ENCODE measurements around the gene MPC1L.
"Not testable (repeated sequence)": the region's sequence is repeated elsewhere in the genome, so short reads cannot be mapped to it uniquely, and the experiment has no call there.

Gene MPC1L

GRCh38 chrX:40589616-40590321 is 33.5 kb upstream of the MPC1L start:
- H3K9me3 ChIP-seq (ENCODE audit: control insufficient read depth, low read length); H3K9ac ChIP-seq (ENCODE audit: low read length); H3K18ac ChIP-seq (ENCODE audit: low read depth in 1 of 2, low read length in 2 of 2); H3K4me1 ChIP-seq (ENCODE audit: control insufficient read depth, insufficient read depth, low read depth, low read length); H2BK120ac ChIP-seq (ENCODE audit: low read depth, low read length); DNase-seq; H2BK5ac ChIP-seq (ENCODE audit: low read depth, low read length, poor library complexity, severe bottlenecking); H2AK5ac ChIP-seq (ENCODE audit: low read length, severe bottlenecking); H2BK12ac ChIP-seq (ENCODE audit: low read length in 2 of 2); H4K91ac ChIP-seq (ENCODE audit: low read length); H3K4ac ChIP-seq (ENCODE audit: low read depth in 1 of 2, low read length in 2 of 2); H3K23ac ChIP-seq (ENCODE audit: low read length in 2 of 2); H3K4me2 ChIP-seq (ENCODE audit: low read length, poor library complexity, severe bottlenecking); H2AFZ ChIP-seq (ENCODE audit: low read depth, low read length); H2BK15ac ChIP-seq (ENCODE audit: low read depth, poor library complexity, severe bottlenecking); H3K4me3 ChIP-seq (ENCODE audit: insufficient read depth in 1 of 2, low read depth in 1 of 2, low read length in 2 of 2); H3K14ac ChIP-seq (ENCODE audit: low read length in 2 of 2); H3K79me1 ChIP-seq (replicated peaks; ENCODE audit: low read length, poor library complexity, severe bottlenecking); H4K8ac ChIP-seq (ENCODE audit: low read length); H3K27ac ChIP-seq (ENCODE audit: low read length, poor library complexity, severe bottlenecking): not testable (repeated sequence)
- no CpG with 5 or more reads among the region's 6 CpGs for WGBS
- Histone ChIP-seq H3K36me3 (ENCODE audit: control insufficient read depth in 1 of 2, insufficient read depth in 2 of 2, low read depth in 1 of 2, low read length in 2 of 2) (peaks cover 6 to 42% of the 10 kb centered on the region in 2 experiments), H3K27me3 (ENCODE audit: control insufficient read depth in 1 of 2, insufficient read depth in 1 of 2, low read length in 2 of 2) (peaks cover 0 to 34% of the 10 kb centered on the region in 2 experiments)

- H2AFZ ChIP-seq (ENCODE audit: low read depth, low read length): no peak overlapping the region
- H3K4ac ChIP-seq (ENCODE audit: low read depth in 1 of 2, low read length in 2 of 2): no peak overlapping the region
- H4K8ac ChIP-seq (ENCODE audit: low read length): no peak overlapping the region
- no peak overlapping the region for H3K14ac ChIP-seq (ENCODE audit: low read length in 2 of 2)
- H3K36me3 ChIP-seq (ENCODE audit: control insufficient read depth in 1 of 2, insufficient read depth in 2 of 2, low read depth in 1 of 2, low read length in 2 of 2): peaks cover 4 to 44% of the 10 kb centered on the region in 2 experiments
- no peak overlapping the region for H3K4me2 ChIP-seq (ENCODE audit: low read length, poor library complexity, severe bottlenecking)
- H3K9ac ChIP-seq (ENCODE audit: low read length): no peak overlapping the region
- no peak overlapping the region for H2AK5ac ChIP-seq (ENCODE audit: low read length, severe bottlenecking)
- no peaks in the 10 kb centered on the region for H3K79me1 ChIP-seq (replicated peaks; ENCODE audit: low read length, poor library complexity, severe bottlenecking)
- H3K27ac ChIP-seq (ENCODE audit: low read length, poor library complexity, severe bottlenecking): no peak overlapping the region
- no peak overlapping the region for H3K4me3 ChIP-seq (ENCODE audit: insufficient read depth in 1 of 2, low read depth in 1 of 2, low read length in 2 of 2)
- H3K18ac ChIP-seq (ENCODE audit: low read depth in 1 of 2, low read length in 2 of 2): no peak overlapping the region
- H2BK15ac ChIP-seq (ENCODE audit: low read depth, poor library complexity, severe bottlenecking): no peak overlapping the region
- 99% methylated on average over 6 of the region's 6 CpGs for WGBS
- H3K27me3 ChIP-seq (ENCODE audit: control insufficient read depth in 1 of 2, insufficient read depth in 1 of 2, low read length in 2 of 2): peaks cover 0 to 38% of the 10 kb centered on the region in 2 experiments
- no peaks in the 10 kb centered on the region for H3K4me1 ChIP-seq (ENCODE audit: control insufficient read depth, insufficient read depth, low read depth, low read length)
- H2BK5ac ChIP-seq (ENCODE audit: low read depth, low read length, poor library complexity, severe bottlenecking): no peak overlapping the region
- H2BK12ac ChIP-seq (ENCODE audit: low read length in 2 of 2): no peak overlapping the region
- no peak overlapping the region for H2BK120ac ChIP-seq (ENCODE audit: low read depth, low read length)
- H3K23ac ChIP-seq (ENCODE audit: low read length in 2 of 2): no peak overlapping the region
- no peak for DNase-seq
- no peaks in the 10 kb centered on the region for H3K9me3 ChIP-seq (ENCODE audit: control insufficient read depth, low read length)
- no peak overlapping the region for H4K91ac ChIP-seq (ENCODE audit: low read length)
These were observed 19.8 kb upstream of the MPC1L start for GRCh38 chrX:40603446-40603845.

GRCh38 chrX:40607381-40607780 is 15.8 kb upstream of the MPC1L start:
- Histone ChIP-seq H2BK12ac (ENCODE audit: low read length in 2 of 2) (no peak overlapping the region), H2BK5ac (ENCODE audit: low read depth, low read length, poor library complexity, severe bottlenecking) (no peak overlapping the region), H3K9me3 (ENCODE audit: control insufficient read depth, low read length) (no peaks in the 10 kb centered on the region), H3K14ac (ENCODE audit: low read length in 2 of 2) (no peak overlapping the region), H3K18ac (ENCODE audit: low read depth in 1 of 2, low read length in 2 of 2) (no peak overlapping the region), H3K23ac (ENCODE audit: low read length in 2 of 2) (no peak overlapping the region), H3K27ac (ENCODE audit: low read length, poor library complexity, severe bottlenecking) (no peak overlapping the region), H3K36me3 (ENCODE audit: control insufficient read depth in 1 of 2, insufficient read depth in 2 of 2, low read depth in 1 of 2, low read length in 2 of 2) (peaks cover 4 to 13% of the 10 kb centered on the region in 2 experiments), H4K91ac (ENCODE audit: low read length) (no peak overlapping the region), H2AFZ (ENCODE audit: low read depth, low read length) (no peak overlapping the region), H3K79me1 (replicated peaks; ENCODE audit: low read length, poor library complexity, severe bottlenecking) (no peaks in the 10 kb centered on the region), H3K4me1 (ENCODE audit: control insufficient read depth, insufficient read depth, low read depth, low read length) (no peaks in the 10 kb centered on the region), H3K4ac (ENCODE audit: low read depth in 1 of 2, low read length in 2 of 2) (no peak overlapping the region), H3K4me2 (ENCODE audit: low read length, poor library complexity, severe bottlenecking) (no peak overlapping the region), H2AK5ac (ENCODE audit: low read length, severe bottlenecking) (no peak overlapping the region), H4K8ac (ENCODE audit: low read length) (no peak overlapping the region), H2BK15ac (ENCODE audit: low read depth, poor library complexity, severe bottlenecking) (no peak overlapping the region), H3K27me3 (ENCODE audit: control insufficient read depth in 1 of 2, insufficient read depth in 1 of 2, low read length in 2 of 2) (peaks cover 0 to 35% of the 10 kb centered on the region in 2 experiments), H3K4me3 (ENCODE audit: insufficient read depth in 1 of 2, low read depth in 1 of 2, low read length in 2 of 2) (no peak overlapping the region), H2BK120ac (ENCODE audit: low read depth, low read length) (no peak overlapping the region), H3K9ac (ENCODE audit: low read length) (no peak overlapping the region)
- DNase-seq: no peak
- no CpG with 5 or more reads among the region's 3 CpGs for WGBS

- Histone ChIP-seq H2AK5ac (ENCODE audit: low read length, severe bottlenecking) (no peak overlapping the region), H3K9ac (ENCODE audit: low read length) (no peak overlapping the region), H3K79me1 (replicated peaks; ENCODE audit: low read length, poor library complexity, severe bottlenecking) (no peaks in the 10 kb centered on the region), H2BK15ac (ENCODE audit: low read depth, poor library complexity, severe bottlenecking) (no peak overlapping the region), H4K91ac (ENCODE audit: low read length) (no peak overlapping the region), H3K14ac (ENCODE audit: low read length in 2 of 2) (no peak overlapping the region), H3K4me2 (ENCODE audit: low read length, poor library complexity, severe bottlenecking) (no peak overlapping the region), H3K4ac (ENCODE audit: low read depth in 1 of 2, low read length in 2 of 2) (no peak overlapping the region), H3K4me3 (ENCODE audit: insufficient read depth in 1 of 2, low read depth in 1 of 2, low read length in 2 of 2) (no peak overlapping the region), H3K27me3 (ENCODE audit: control insufficient read depth in 1 of 2, insufficient read depth in 1 of 2, low read length in 2 of 2) (peaks cover 0 to 38% of the 10 kb centered on the region in 2 experiments), H3K36me3 (ENCODE audit: control insufficient read depth in 1 of 2, insufficient read depth in 2 of 2, low read depth in 1 of 2, low read length in 2 of 2) (no peaks in the 10 kb centered on the region), H3K23ac (ENCODE audit: low read length in 2 of 2) (no peak overlapping the region), H2BK5ac (ENCODE audit: low read depth, low read length, poor library complexity, severe bottlenecking) (no peak overlapping the region), H4K8ac (ENCODE audit: low read length) (no peak overlapping the region), H3K4me1 (ENCODE audit: control insufficient read depth, insufficient read depth, low read depth, low read length) (no peaks in the 10 kb centered on the region), H2BK12ac (ENCODE audit: low read length in 2 of 2) (no peak overlapping the region), H2AFZ (ENCODE audit: low read depth, low read length) (no peak overlapping the region), H2BK120ac (ENCODE audit: low read depth, low read length) (no peak overlapping the region), H3K9me3 (ENCODE audit: control insufficient read depth, low read length) (no peaks in the 10 kb centered on the region), H3K18ac (ENCODE audit: low read depth in 1 of 2, low read length in 2 of 2) (no peak overlapping the region), H3K27ac (ENCODE audit: low read length, poor library complexity, severe bottlenecking) (no peak overlapping the region)
- WGBS: 92% methylated on average over 2 of the region's 4 CpGs
- no peak for DNase-seq
These were observed 10.7 kb upstream of the MPC1L start for GRCh38 chrX:40612511-40612910.
